Thyroid gland (tissue), 4 donors: ENCODE results near the gene ORM2.

Experiments
- POLR2A ChIP-seq, 2 donors: fragments of 450-650 bp; IDR thresholded peaks; one replicate each; pipeline ENCODE4 v1.6.1; 2017; ENCODE audit warnings: antibody characterized with exemption in 2 of 2, mild to moderate bottlenecking in 2 of 2, moderate library complexity in 1 of 2
- TF ChIP-seq, protein P1 (sequence below), 6 experiments: fragments of 200-600 bp in 3 of 6; fragments of 450-650 bp in 3 of 6; sonication (generic) in 3 of 6; IDR thresholded peaks; one replicate each; pipeline ENCODE4 v1.5.1; 2016 to 2019; ENCODE audit warnings: antibody characterized with exemption in 6 of 6, mild to moderate bottlenecking in 2 of 6, inconsistent platforms in 1 of 6, moderate library complexity in 1 of 6

- TF ChIP-seq, protein P1, sequence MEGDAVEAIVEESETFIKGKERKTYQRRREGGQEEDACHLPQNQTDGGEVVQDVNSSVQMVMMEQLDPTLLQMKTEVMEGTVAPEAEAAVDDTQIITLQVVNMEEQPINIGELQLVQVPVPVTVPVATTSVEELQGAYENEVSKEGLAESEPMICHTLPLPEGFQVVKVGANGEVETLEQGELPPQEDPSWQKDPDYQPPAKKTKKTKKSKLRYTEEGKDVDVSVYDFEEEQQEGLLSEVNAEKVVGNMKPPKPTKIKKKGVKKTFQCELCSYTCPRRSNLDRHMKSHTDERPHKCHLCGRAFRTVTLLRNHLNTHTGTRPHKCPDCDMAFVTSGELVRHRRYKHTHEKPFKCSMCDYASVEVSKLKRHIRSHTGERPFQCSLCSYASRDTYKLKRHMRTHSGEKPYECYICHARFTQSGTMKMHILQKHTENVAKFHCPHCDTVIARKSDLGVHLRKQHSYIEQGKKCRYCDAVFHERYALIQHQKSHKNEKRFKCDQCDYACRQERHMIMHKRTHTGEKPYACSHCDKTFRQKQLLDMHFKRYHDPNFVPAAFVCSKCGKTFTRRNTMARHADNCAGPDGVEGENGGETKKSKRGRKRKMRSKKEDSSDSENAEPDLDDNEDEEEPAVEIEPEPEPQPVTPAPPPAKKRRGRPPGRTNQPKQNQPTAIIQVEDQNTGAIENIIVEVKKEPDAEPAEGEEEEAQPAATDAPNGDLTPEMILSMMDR (IDR thresholded peaks at IDR 0.05) = no peak
- TF ChIP-seq POLR2A (IDR thresholded peaks at IDR 0.05) = no peak
Observed at GRCh38 chr9:114288193-114289091, 41.2 kb upstream of the ORM2 start.
